Tibial artery (tissue), 4 donors: ENCODE data around the gene NLK.
"Not testable (repeated sequence)": the region's sequence is repeated elsewhere in the genome, so short reads cannot be mapped to it uniquely, and the experiment has no call there.

Source experiments
- DNase-seq, 2 donors: peaks; one replicate each; pipeline ENCODE4 v3.0.0-alpha.2; 2019
- H3K27ac ChIP-seq, 2 donors: fragments of 200-600 bp; sonication (generic) in 1 of 2; 1 replicate in 1 of 2; 2 replicates in 1 of 2; pipeline ENCODE4 v1.5.1; 2018 to 2019; ENCODE audit warnings: mild to moderate bottlenecking in 1 of 2
- H3K27me3 ChIP-seq, 2 donors: fragments of 200-600 bp; sonication (generic) in 1 of 2; one replicate each; pipeline versions ENCODE4 v1.5.1 to v1.6.0; 2016 to 2019
- H3K36me3 ChIP-seq, 3 donors: fragments of 200-600 bp; sonication (generic) in 2 of 3; one replicate each; pipeline ENCODE4 v1.5.1; 2016 to 2019; ENCODE audit warnings: mild to moderate bottlenecking in 2 of 3
- H3K4me1 ChIP-seq, 4 donors: fragments of 200-600 bp; sonication (generic) in 2 of 4; 1 replicate in 3 of 4; 2 replicates in 1 of 4; pipeline ENCODE4 v1.5.1; 2016 to 2019
- H3K4me3 ChIP-seq, 2 donors: fragments of 200-600 bp; sonication (generic) in 1 of 2; 1 replicate in 1 of 2; 2 replicates in 1 of 2; pipeline ENCODE4 v1.5.1; 2018 to 2019; ENCODE audit warnings: mild to moderate bottlenecking in 2 of 2
- H3K9me3 ChIP-seq, 3 donors: fragments of 200-600 bp; sonication (generic) in 1 of 3; one replicate each; pipeline ENCODE4 v1.5.1; 2016 to 2019
- intact Hi-C: fragments of 100-400 bp; cut with DNase I; formaldehyde crosslinking; loops from one replicate; pipeline ENCODE4 v1.15.0; 2023; ENCODE audit warnings: low total_unique reads
- TF ChIP-seq, protein P1 (sequence below), 2 experiments: fragments of 200-600 bp in 1 of 2; fragments of 450-650 bp in 1 of 2; IDR thresholded peaks; one replicate each; pipeline ENCODE4 v1.5.1; 2017 to 2019; ENCODE audit warnings: antibody characterized with exemption in 2 of 2, mild to moderate bottlenecking in 1 of 2, moderate library complexity in 1 of 2

Gene NLK

DNA sequence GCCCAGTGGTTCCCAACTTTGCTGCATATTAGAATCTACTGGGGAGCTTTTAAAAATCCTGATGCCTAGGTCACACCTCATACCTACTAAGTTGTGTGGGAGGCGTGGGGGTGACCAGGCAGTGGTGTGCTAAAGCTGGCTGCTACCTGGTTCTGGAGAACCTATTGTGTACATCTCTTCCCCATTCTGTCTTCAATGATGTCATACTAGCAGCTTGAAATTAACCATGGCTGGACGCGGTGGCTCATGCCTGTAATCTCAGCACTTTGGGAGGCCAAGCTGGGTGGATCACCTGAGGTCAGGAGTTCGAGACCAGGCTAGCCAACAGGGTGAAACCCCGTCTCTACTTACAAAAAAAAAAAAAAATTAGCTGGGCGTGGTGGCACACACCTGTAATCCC lies 11.3 kb upstream of the NLK start:
- Histone ChIP-seq H3K27ac (no peak overlapping the region), H3K36me3 (no peaks in the 10 kb centered on the region), H3K4me1 (no peaks in the 10 kb centered on the region), H3K4me3 (no peak overlapping the region), H3K9me3 (no peaks in the 10 kb centered on the region), H3K27me3 (no peaks in the 10 kb centered on the region)
- intact Hi-C loops = no loop called here
- TF ChIP-seq, protein P1, sequence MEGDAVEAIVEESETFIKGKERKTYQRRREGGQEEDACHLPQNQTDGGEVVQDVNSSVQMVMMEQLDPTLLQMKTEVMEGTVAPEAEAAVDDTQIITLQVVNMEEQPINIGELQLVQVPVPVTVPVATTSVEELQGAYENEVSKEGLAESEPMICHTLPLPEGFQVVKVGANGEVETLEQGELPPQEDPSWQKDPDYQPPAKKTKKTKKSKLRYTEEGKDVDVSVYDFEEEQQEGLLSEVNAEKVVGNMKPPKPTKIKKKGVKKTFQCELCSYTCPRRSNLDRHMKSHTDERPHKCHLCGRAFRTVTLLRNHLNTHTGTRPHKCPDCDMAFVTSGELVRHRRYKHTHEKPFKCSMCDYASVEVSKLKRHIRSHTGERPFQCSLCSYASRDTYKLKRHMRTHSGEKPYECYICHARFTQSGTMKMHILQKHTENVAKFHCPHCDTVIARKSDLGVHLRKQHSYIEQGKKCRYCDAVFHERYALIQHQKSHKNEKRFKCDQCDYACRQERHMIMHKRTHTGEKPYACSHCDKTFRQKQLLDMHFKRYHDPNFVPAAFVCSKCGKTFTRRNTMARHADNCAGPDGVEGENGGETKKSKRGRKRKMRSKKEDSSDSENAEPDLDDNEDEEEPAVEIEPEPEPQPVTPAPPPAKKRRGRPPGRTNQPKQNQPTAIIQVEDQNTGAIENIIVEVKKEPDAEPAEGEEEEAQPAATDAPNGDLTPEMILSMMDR (IDR thresholded peaks at IDR 0.05) = no peak
- no peak for DNase-seq

DNA sequence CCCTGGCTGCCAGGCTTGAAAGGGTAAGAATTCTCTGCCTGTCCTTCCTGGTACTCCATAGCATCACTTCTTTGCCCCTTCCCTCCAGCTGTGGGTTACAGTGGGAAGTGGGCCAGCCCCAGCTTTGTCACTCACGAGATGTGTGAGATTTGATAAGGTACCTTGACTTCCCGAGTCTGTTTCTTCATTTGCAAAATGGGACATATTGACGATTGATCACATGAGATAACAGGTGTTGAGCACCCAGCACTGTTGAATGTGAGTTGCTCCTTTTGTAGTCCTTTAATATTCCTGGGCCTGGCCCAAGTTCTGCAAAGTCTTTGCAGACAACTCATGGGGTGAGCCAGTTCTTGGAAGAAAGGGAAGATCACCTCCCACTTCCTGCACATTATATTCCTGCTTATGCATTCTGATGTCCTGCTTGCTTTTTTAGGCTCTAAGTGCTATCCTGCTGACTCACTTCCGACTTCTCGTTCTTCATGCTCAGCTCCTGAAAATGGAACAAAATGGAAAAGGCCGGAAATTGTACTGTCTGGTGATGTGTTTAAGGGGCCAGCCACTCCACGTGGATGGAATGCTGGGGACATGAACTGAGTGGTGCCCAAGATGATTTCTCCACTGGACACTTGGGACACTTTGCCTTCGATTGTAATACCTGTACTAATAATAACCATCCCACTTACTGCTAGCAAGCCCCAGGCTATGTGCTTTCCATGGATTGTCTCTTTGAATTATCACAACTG lies 8.3 kb upstream of the NLK start:
- no peak overlapping the region for H3K27ac ChIP-seq
- TF ChIP-seq, protein P1 (IDR thresholded peaks at IDR 0.05) = no peak

GRCh38 chr17:28035452-28035851 lies 7.0 kb upstream of the NLK start:
- intact Hi-C loops = not testable (repeated sequence)

More for the DNA sequence above, 8.3 kb upstream of the NLK start:
- no peaks in the 10 kb centered on the region for H3K9me3 ChIP-seq
- no peak overlapping the region for H3K4me3 ChIP-seq
- H3K4me1 ChIP-seq = no peaks in the 10 kb centered on the region
- no peaks in the 10 kb centered on the region for H3K36me3 ChIP-seq
- no peaks in the 10 kb centered on the region for H3K27me3 ChIP-seq
- DNase-seq = no peak
- intact Hi-C loops = no loop called here

DNA sequence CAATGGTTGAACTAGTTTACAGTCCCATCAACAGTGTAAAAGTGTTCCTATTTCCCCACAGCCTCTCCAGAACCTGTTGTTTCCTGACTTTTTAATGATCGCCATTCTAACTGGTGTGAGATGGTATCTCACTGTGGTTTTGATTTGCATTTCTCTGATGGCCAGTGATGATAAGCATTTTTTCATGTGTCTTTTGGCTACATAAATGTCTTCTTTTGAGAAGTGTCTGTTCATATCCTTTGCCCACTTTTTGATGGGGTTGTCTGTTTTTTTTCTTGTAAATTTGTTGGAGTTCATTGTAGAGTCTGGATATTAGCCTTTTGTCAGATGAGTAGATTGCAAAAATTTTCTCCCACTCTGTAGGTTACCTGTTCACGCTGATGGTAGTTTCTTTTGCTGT lies 6.6 kb upstream of the NLK start:
- H3K4me3 ChIP-seq, H3K9me3 ChIP-seq, H3K4me1 ChIP-seq, H3K36me3 ChIP-seq, DNase-seq, H3K27ac ChIP-seq, H3K27me3 ChIP-seq, intact Hi-C loops: not testable (repeated sequence)

More at GRCh38 chr17:28035452-28035851, 7.0 kb upstream of the NLK start:
- not testable (repeated sequence) for H3K36me3 ChIP-seq, DNase-seq, H3K27ac ChIP-seq, H3K4me1 ChIP-seq, H3K4me3 ChIP-seq, H3K9me3 ChIP-seq, H3K27me3 ChIP-seq

DNA sequence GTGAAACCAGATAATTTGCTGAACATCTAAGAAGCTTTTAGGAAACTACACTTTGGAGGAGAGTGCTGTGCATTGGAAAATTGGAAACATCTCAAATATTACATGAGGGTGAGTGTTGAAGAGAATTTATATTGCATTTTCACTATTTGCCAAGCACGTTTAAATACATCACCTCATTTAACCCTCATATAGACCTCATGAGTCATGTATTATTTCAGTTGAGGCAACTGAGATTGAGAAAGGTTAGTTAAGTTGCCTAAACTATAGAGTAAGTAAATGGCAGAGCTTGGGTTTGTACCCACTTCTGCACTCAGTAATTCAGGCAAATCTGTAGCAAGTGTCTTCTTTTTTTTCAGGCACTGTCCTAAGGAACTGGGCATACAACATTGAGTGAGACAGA lies 3.7 kb upstream of the NLK start:
- no peak overlapping the region for H3K4me3 ChIP-seq
- no peak overlapping the region for H3K27ac ChIP-seq
- intact Hi-C loops = no loop called here
- peaks cover 0 to 19% (median 18%) of the 10 kb centered on the region in 4 donors for H3K4me1 ChIP-seq
- H3K36me3 ChIP-seq = no peaks in the 10 kb centered on the region
- H3K9me3 ChIP-seq = no peaks in the 10 kb centered on the region
- TF ChIP-seq, protein P1 (IDR thresholded peaks at IDR 0.05) = no peak
- H3K27me3 ChIP-seq = no peaks in the 10 kb centered on the region
- DNase-seq = no peak

GRCh38 chr17:28039251-28039650 lies 3.2 kb upstream of the NLK start:
- H3K27me3 ChIP-seq = no peaks in the 10 kb centered on the region
- no peak overlapping the region for H3K4me3 ChIP-seq
- DNase-seq = no peak
- H3K9me3 ChIP-seq = no peaks in the 10 kb centered on the region
- intact Hi-C loops = no loop called here
- H3K4me1 ChIP-seq = peaks cover 0 to 23% (median 19%) of the 10 kb centered on the region in 4 donors
- no peak overlapping the region for H3K27ac ChIP-seq
- TF ChIP-seq, protein P1 (IDR thresholded peaks at IDR 0.05) = no peak
- H3K36me3 ChIP-seq = no peaks in the 10 kb centered on the region
